Smooth muscle cell (in vitro differentiated cells): Measurements from ENCODE around the gene LIPI. TPM values are rescaled to one million over a fixed set of nuclear protein-coding genes. Genes with fewer than 3 reads are reported as not detected.

Source experiments
- DNase-seq: peaks from one replicate; lab custom pipeline; 2025; ENCODE audit not compliant: unreplicated experiment; lab: John Stamatoyannopoulos, UW
- H2AFZ ChIP-seq: fragments of 200-600 bp; sonication (generic); 2 replicates; pipeline ENCODE4 v1.6.0; 2016; ENCODE audit warnings: antibody characterized with exemption, low read depth, mild to moderate bottlenecking
- H3F3A ChIP-seq: fragments of 200-600 bp; sonication (generic); 2 replicates; pipeline ENCODE4 v1.6.0; 2017; ENCODE audit warnings: antibody characterized with exemption, low read depth
- H3K27ac ChIP-seq: fragments of 200-600 bp; sonication (generic); 2 replicates; pipeline ENCODE4 v1.5.1; 2016; ENCODE audit warnings: low read depth, mild to moderate bottlenecking
- H3K27me3 ChIP-seq: fragments of 200-600 bp; sonication (generic); 2 replicates; pipeline ENCODE4 v1.6.1; 2016; ENCODE audit warnings: low read depth, mild to moderate bottlenecking
- H3K36me3 ChIP-seq: fragments of 200-600 bp; sonication (generic); 2 replicates; pipeline ENCODE4 v1.5.1; 2016; ENCODE audit warnings: low read depth
- H3K4me1 ChIP-seq: fragments of 200-600 bp; sonication (generic); 2 replicates; pipeline ENCODE4 v1.5.1; 2016; ENCODE audit warnings: low read depth
- H3K4me2 ChIP-seq: fragments of 200-600 bp; sonication (generic); 2 replicates; pipeline ENCODE4 v1.6.0; 2016; ENCODE audit warnings: mild to moderate bottlenecking
- H3K4me3 ChIP-seq: fragments of 200-600 bp; sonication (generic); 2 replicates; pipeline ENCODE4 v1.5.1; 2016; ENCODE audit warnings: mild to moderate bottlenecking
- H3K79me2 ChIP-seq: fragments of 200-600 bp; sonication (generic); 2 replicates; pipeline ENCODE4 v1.6.0; 2016; ENCODE audit warnings: low read depth, mild to moderate bottlenecking
- H3K9ac ChIP-seq: fragments of 200-600 bp; sonication (generic); 2 replicates; pipeline ENCODE4 v1.6.0; 2016; ENCODE audit warnings: low read depth
- H3K9me3 ChIP-seq: fragments of 200-600 bp; sonication (generic); replicated peaks from 2 replicates; pipeline ENCODE4 v1.5.1; 2016; ENCODE audit warnings: low read depth
- H4K20me1 ChIP-seq: fragments of 200-600 bp; sonication (generic); 2 replicates; pipeline ENCODE4 v1.6.0; 2016; ENCODE audit warnings: low read depth
- CTCF ChIP-seq: fragments of 200-600 bp; sonication (generic); IDR thresholded peaks from 2 replicates; pipeline ENCODE4 v1.5.1; 2017; ENCODE audit warnings: borderline replicate concordance, mild to moderate bottlenecking, antibody characterized with exemption; ENCODE audit not compliant: insufficient read depth, poor library complexity, severe bottlenecking
- WGBS: methylation state at CpG from one replicate; pipeline ENCODE4 v1.1.7; 2016; ENCODE audit warnings: low lambda C conversion rate; 5-methylcytosine and 5-hydroxymethylcytosine counted together
- polyA plus RNA-seq: library from polyadenylated mRNA; unstranded; fragments of >200 nt; fragmentation: Nextera tagmentation; extraction: Ambion mirVana; gene quantifications from 2 replicates; pipeline ENCODE4 v1.2.1, GENCODE V29; 2016
- total RNA-seq: library from RNA; depleted of rRNA; stranded (reverse); fragments of >200 nt; gene quantifications from 2 replicates; pipeline ENCODE4 v1.2.3, GENCODE V29; 2014

LIPI gene
- total and polyA plus RNA-seq, 2 experiments from 2014 or later, result not detected

- Histone ChIP-seq H3F3A (no peaks in the 10 kb centered on the region), H2AFZ (no peak overlapping the region), H3K79me2 (no peaks in the 10 kb centered on the region), H3K27me3 (no peaks in the 10 kb centered on the region), H3K4me1 (no peaks in the 10 kb centered on the region), H3K4me2 (no peak overlapping the region), H3K27ac (no peak overlapping the region), H3K9me3 (no peaks in the 10 kb centered on the region), H4K20me1 (no peaks in the 10 kb centered on the region), H3K36me3 (no peaks in the 10 kb centered on the region), H3K9ac (no peak overlapping the region), H3K4me3 (no peak overlapping the region)
- 99% methylated on average over 17 of the region's 17 CpGs for WGBS
- no peak for TF ChIP-seq CTCF
- no peak for DNase-seq
Observed at GRCh38 chr21:14074177-14074576, 136.6 kb downstream of the LIPI start.

- Histone ChIP-seq H3K4me3 (no peak overlapping the region), H3K9me3 (no peaks in the 10 kb centered on the region), H3K27me3 (no peaks in the 10 kb centered on the region), H3F3A (no peaks in the 10 kb centered on the region), H3K4me1 (no peaks in the 10 kb centered on the region), H3K9ac (no peak overlapping the region), H2AFZ (no peak overlapping the region), H3K36me3 (no peaks in the 10 kb centered on the region), H3K4me2 (no peak overlapping the region), H3K27ac (no peak overlapping the region), H3K79me2 (no peaks in the 10 kb centered on the region), H4K20me1 (no peaks in the 10 kb centered on the region)
- TF ChIP-seq CTCF, result no peak
- 95% methylated on average over 16 of the region's 16 CpGs for WGBS
- DNase-seq, result no peak
Observed at GRCh38 chr21:14073615-14074014, 137.1 kb downstream of the LIPI start.

- no peak overlapping the region for H2AFZ ChIP-seq
- no peaks in the 10 kb centered on the region for H4K20me1 ChIP-seq
- no peaks in the 10 kb centered on the region for H3K4me1 ChIP-seq
- TF ChIP-seq CTCF, result no peak
- H3F3A ChIP-seq, result no peaks in the 10 kb centered on the region
- no peaks in the 10 kb centered on the region for H3K27me3 ChIP-seq
- 96% methylated on average over 42 of the region's 46 CpGs for WGBS
- no peak overlapping the region for H3K4me2 ChIP-seq
- no peaks in the 10 kb centered on the region for H3K36me3 ChIP-seq
- no peak for DNase-seq
- H3K4me3 ChIP-seq, result no peak overlapping the region
- no peak overlapping the region for H3K9ac ChIP-seq
- no peaks in the 10 kb centered on the region for H3K9me3 ChIP-seq
- no peak overlapping the region for H3K27ac ChIP-seq
- H3K79me2 ChIP-seq, result no peaks in the 10 kb centered on the region
Observed at GRCh38 chr21:14072761-14073535, 137.8 kb downstream of the LIPI start.
